CD4-positive, CD25-positive, alpha-beta regulatory T cell (primary cell): Measurements from ENCODE around the gene KLF13. TPM values are rescaled to one million over a fixed set of nuclear protein-coding genes. Genes with fewer than 3 reads are reported as not detected.

ENCODE experiments used
- ATAC-seq, 2 donors: fragments of 150-1000 bp; cut with Tn5 transposase; one replicate each; pipeline ENCODE4 v1.10.0; 2021; ENCODE audit warnings: low read depth in 2 of 2, moderate number of reproducible peaks in 2 of 2, moderate library complexity in 1 of 2
- DNase-seq, 3 donors: peaks; one replicate each; pipeline versions ENCODE4 v3.0.0 to v3.0.0-alpha.2; 2012 to 2022; ENCODE audit warnings: mixed read lengths in 1 of 3
- H3K27ac ChIP-seq: one replicate; pipeline ENCODE4 v1.7.0; 2013; ENCODE audit warnings: mild to moderate bottlenecking, low read length; ENCODE audit not compliant: insufficient read depth, poor library complexity, severe bottlenecking
- H3K27me3 ChIP-seq: one replicate; pipeline ENCODE4 v1.7.0; 2013; ENCODE audit warnings: low read length; ENCODE audit not compliant: control insufficient read depth, insufficient read depth
- H3K36me3 ChIP-seq: one replicate; pipeline ENCODE4 v1.7.0; 2013; ENCODE audit warnings: mild to moderate bottlenecking, low read length, moderate library complexity; ENCODE audit not compliant: control insufficient read depth, insufficient read depth
- H3K4me1 ChIP-seq: 2 replicates; pipeline ENCODE4 v1.7.0; 2013; ENCODE audit warnings: mild to moderate bottlenecking, low read length; ENCODE audit not compliant: insufficient read depth, control insufficient read depth, poor library complexity, severe bottlenecking
- H3K4me3 ChIP-seq: one replicate; pipeline ENCODE4 v1.7.0; 2013; ENCODE audit warnings: low read depth, mild to moderate bottlenecking, low read length, moderate library complexity
- H3K9me3 ChIP-seq, 2 experiments: 1 replicate in 1 of 2; 2 replicates in 1 of 2; pipeline ENCODE4 v1.7.0; 2013; ENCODE audit warnings: low read length in 2 of 2, mild to moderate bottlenecking in 1 of 2, moderate library complexity in 1 of 2; ENCODE audit not compliant: control insufficient read depth in 2 of 2
- H3K27ac Mint-ChIP-seq, 3 donors: one replicate each; pipeline ENCODE4 v1.8.0; 2020 to 2022; ENCODE audit warnings: mild to moderate bottlenecking in 3 of 3, mixed read lengths in 3 of 3, moderate library complexity in 2 of 3
- H3K27me3 Mint-ChIP-seq: one replicate; pipeline ENCODE4 v1.8.0; 2022; ENCODE audit warnings: mild to moderate bottlenecking, mixed read lengths
- H3K36me3 Mint-ChIP-seq: one replicate; pipeline ENCODE4 v1.8.0; 2020; ENCODE audit warnings: mixed read lengths
- H3K4me1 Mint-ChIP-seq, 4 donors: one replicate each; pipeline ENCODE4 v1.8.0; 2020 to 2022; ENCODE audit warnings: mixed read lengths in 4 of 4, mild to moderate bottlenecking in 1 of 4
- H3K4me3 Mint-ChIP-seq, 4 donors: one replicate each; pipeline ENCODE4 v1.8.0; 2020 to 2022; ENCODE audit warnings: mild to moderate bottlenecking in 4 of 4, mixed read lengths in 4 of 4, moderate library complexity in 3 of 4
- H3K9me3 Mint-ChIP-seq, 7 donors: one replicate each; pipeline ENCODE4 v1.8.0; 2020 to 2022; ENCODE audit warnings: mixed read lengths in 7 of 7, mild to moderate bottlenecking in 3 of 7, moderate library complexity in 2 of 7
- polyA plus RNA-seq, 4 donors: library from polyadenylated mRNA; unstranded; fragments of 300-500 nt; fragmentation: Illumina TruSeq; gene quantifications; one replicate each; pipeline ENCODE4 v1.2.3, GENCODE V29; 2021
- total RNA-seq: library from RNA; stranded (reverse); gene quantifications from one replicate; pipeline ENCODE4 v1.2.3, GENCODE V29; 2022

Gene KLF13
- total and polyA plus RNA-seq, 5 donors from 2014 or later, result 36.3 to 227 (median 50.4) TPM

GRCh38 chr15:31295658-31296057, 31.0 kb upstream of the KLF13 start:
- peaks cover 41% of the 10 kb centered on the region for H3K27me3 Mint-ChIP-seq
- H3K4me1 Mint-ChIP-seq, result peaks cover 3 to 11% (median 5%) of the 10 kb centered on the region in 4 donors
- peak overlapping the region in 2 of 3 donors; percentile 57 to 75 for H3K27ac Mint-ChIP-seq
- no peak overlapping the region for H3K4me3 ChIP-seq
- no peak overlapping the region for H3K27ac ChIP-seq
- H3K4me3 Mint-ChIP-seq, result no peak overlapping the region
- H3K9me3 Mint-ChIP-seq, result peaks cover 0 to 4% (median 0%) of the 10 kb centered on the region in 7 donors
- H3K9me3 ChIP-seq, result no peaks in the 10 kb centered on the region
- no peaks in the 10 kb centered on the region for H3K36me3 Mint-ChIP-seq
- no peaks in the 10 kb centered on the region for H3K36me3 ChIP-seq
- no peak for ATAC-seq
- peaks cover 19% of the 10 kb centered on the region for H3K27me3 ChIP-seq
- no peak for DNase-seq
- no peaks in the 10 kb centered on the region for H3K4me1 ChIP-seq

- no peak overlapping the region for H3K27ac ChIP-seq
- peaks cover 0 to 11% (median 5%) of the 10 kb centered on the region in 4 donors for H3K4me1 Mint-ChIP-seq
Observed at GRCh38 chr15:31296219-31296645, 30.4 kb upstream of the KLF13 start.

GRCh38 chr15:31296646-31297574, 29.7 kb upstream of the KLF13 start:
- Histone ChIP-seq H3K27ac (no peak overlapping the region), H3K36me3 (no peaks in the 10 kb centered on the region), H3K9me3 (no peaks in the 10 kb centered on the region), H3K4me3 (no peak overlapping the region), H3K27me3 (peaks cover 16% of the 10 kb centered on the region), H3K4me1 (no peaks in the 10 kb centered on the region)
- DNase-seq (no peak), ATAC-seq (no peak)
- peaks cover 28% of the 10 kb centered on the region for H3K27me3 Mint-ChIP-seq
- no peak overlapping the region for H3K27ac Mint-ChIP-seq
- H3K9me3 Mint-ChIP-seq, result peaks cover 0 to under 1% (median 0%) of the 10 kb centered on the region in 7 donors
- H3K4me3 Mint-ChIP-seq, result no peak overlapping the region
- H3K4me1 Mint-ChIP-seq, result peaks cover 0 to 5% (median 5%) of the 10 kb centered on the region in 4 donors
- H3K36me3 Mint-ChIP-seq, result no peaks in the 10 kb centered on the region

More at GRCh38 chr15:31296219-31296645, 30.4 kb upstream of the KLF13 start:
- H3K27ac Mint-ChIP-seq, result no peak overlapping the region
- DNase-seq (no peak), ATAC-seq (no peak)
- no peaks in the 10 kb centered on the region for H3K36me3 Mint-ChIP-seq
- H3K9me3 Mint-ChIP-seq, result peaks cover 0 to 3% (median 0%) of the 10 kb centered on the region in 7 donors
- Histone ChIP-seq H3K4me1 (no peaks in the 10 kb centered on the region), H3K4me3 (no peak overlapping the region), H3K27me3 (peaks cover 16% of the 10 kb centered on the region), H3K36me3 (no peaks in the 10 kb centered on the region), H3K9me3 (no peaks in the 10 kb centered on the region)
- H3K4me3 Mint-ChIP-seq, result no peak overlapping the region
- peaks cover 35% of the 10 kb centered on the region for H3K27me3 Mint-ChIP-seq

- no peak for DNase-seq
- H3K27me3 Mint-ChIP-seq, result peaks cover 27% of the 10 kb centered on the region
- H3K27me3 ChIP-seq, result peaks cover 9% of the 10 kb centered on the region
- H3K36me3 Mint-ChIP-seq, result no peaks in the 10 kb centered on the region
- no peaks in the 10 kb centered on the region for H3K9me3 ChIP-seq
- H3K4me1 ChIP-seq, result peaks cover 3% of the 10 kb centered on the region
- no peaks in the 10 kb centered on the region for H3K9me3 Mint-ChIP-seq
- ATAC-seq, result no peak
- no peaks in the 10 kb centered on the region for H3K36me3 ChIP-seq
- peak overlapping the region in 1 of 3 donors; percentile 15 for H3K27ac Mint-ChIP-seq
- H3K4me3 Mint-ChIP-seq, result no peak overlapping the region
- no peak overlapping the region for H3K27ac ChIP-seq
- peaks cover 0 to 14% (median 11%) of the 10 kb centered on the region in 4 donors for H3K4me1 Mint-ChIP-seq
- H3K4me3 ChIP-seq, result no peak overlapping the region
Observed at GRCh38 chr15:31297575-31298456, 28.8 kb upstream of the KLF13 start.

GRCh38 chr15:31298707-31299172, 27.9 kb upstream of the KLF13 start:
- DNase-seq, result no peak
- peaks cover 12% of the 10 kb centered on the region for H3K4me1 ChIP-seq
- Mint-ChIP-seq H3K27ac (no peak overlapping the region), H3K9me3 (no peaks in the 10 kb centered on the region), H3K4me1 (peaks cover 0 to 22% (median 13%) of the 10 kb centered on the region in 4 donors), H3K27me3 (peaks cover 19% of the 10 kb centered on the region), H3K36me3 (no peaks in the 10 kb centered on the region), H3K4me3 (no peak overlapping the region)
- H3K36me3 ChIP-seq, result no peaks in the 10 kb centered on the region
- no peaks in the 10 kb centered on the region for H3K9me3 ChIP-seq
- no peak overlapping the region for H3K27ac ChIP-seq
- ATAC-seq, result no peak
- H3K27me3 ChIP-seq, result peaks cover 8% of the 10 kb centered on the region
- H3K4me3 ChIP-seq, result no peak overlapping the region

- H3K4me3 Mint-ChIP-seq, result no peak overlapping the region
- no peak overlapping the region for H3K27ac Mint-ChIP-seq
- H3K9me3 Mint-ChIP-seq, result no peaks in the 10 kb centered on the region
- no peaks in the 10 kb centered on the region for H3K36me3 ChIP-seq
- no peaks in the 10 kb centered on the region for H3K36me3 Mint-ChIP-seq
- H3K27me3 ChIP-seq, result peaks cover 4% of the 10 kb centered on the region
- H3K27me3 Mint-ChIP-seq, result peaks cover 19% of the 10 kb centered on the region
- ATAC-seq (no peak), DNase-seq (no peak)
- no peak overlapping the region for H3K27ac ChIP-seq
- peaks cover 12% of the 10 kb centered on the region for H3K4me1 ChIP-seq
- H3K4me1 Mint-ChIP-seq, result peaks cover 0 to 30% (median 17%) of the 10 kb centered on the region in 4 donors
- H3K9me3 ChIP-seq, result no peaks in the 10 kb centered on the region
- no peak overlapping the region for H3K4me3 ChIP-seq
Observed at GRCh38 chr15:31300208-31300661, 26.4 kb upstream of the KLF13 start.

GRCh38 chr15:31300981-31301672, 25.5 kb upstream of the KLF13 start:
- H3K36me3 ChIP-seq, result no peaks in the 10 kb centered on the region
- H3K4me1 Mint-ChIP-seq, result peaks cover 0 to 32% (median 20%) of the 10 kb centered on the region in 4 donors
- peaks cover 12% of the 10 kb centered on the region for H3K4me1 ChIP-seq
- peaks cover 14% of the 10 kb centered on the region for H3K27me3 Mint-ChIP-seq
- ATAC-seq, result no peak
- no peaks in the 10 kb centered on the region for H3K9me3 ChIP-seq
- H3K4me3 Mint-ChIP-seq, result no peak overlapping the region
- H3K27ac ChIP-seq, result no peak overlapping the region
- H3K4me3 ChIP-seq, result no peak overlapping the region
- H3K36me3 Mint-ChIP-seq, result no peaks in the 10 kb centered on the region
- H3K9me3 Mint-ChIP-seq, result no peaks in the 10 kb centered on the region
- DNase-seq, result no peak
- no peak overlapping the region for H3K27ac Mint-ChIP-seq
- peaks cover 2% of the 10 kb centered on the region for H3K27me3 ChIP-seq
